Activated CD4-positive, alpha-beta T cell treated with anti-CD3 and anti-CD28 coated beads, Interleukin-2, amount 10 ng/mL, durations not matched to agents 24 days and 14 days (primary cell): ENCODE data around the gene TRAF5. TPM values are rescaled to one million over a fixed set of nuclear protein-coding genes. Genes with fewer than 3 reads are reported as not detected.
"Not testable (repeated sequence)": the region's sequence is repeated elsewhere in the genome, so short reads cannot be mapped to it uniquely, and the experiment has no call there.

Source experiments
- DNase-seq: peaks from one replicate; pipeline ENCODE4 v3.0.0; 2022
- H3K27ac Mint-ChIP-seq: one replicate; pipeline ENCODE4 v1.8.0; 2022; ENCODE audit warnings: mild to moderate bottlenecking, mixed read lengths
- H3K27me3 Mint-ChIP-seq: one replicate; pipeline ENCODE4 v1.8.0; 2022; ENCODE audit warnings: mixed read lengths
- H3K36me3 Mint-ChIP-seq: one replicate; pipeline ENCODE4 v1.8.0; 2022; ENCODE audit warnings: low read depth, mild to moderate bottlenecking, mixed read lengths
- H3K4me1 Mint-ChIP-seq: one replicate; pipeline ENCODE4 v1.8.0; 2021; ENCODE audit warnings: mixed read lengths
- H3K4me3 Mint-ChIP-seq: one replicate; pipeline ENCODE4 v1.8.0; 2022; ENCODE audit warnings: mild to moderate bottlenecking, moderate library complexity, mixed read lengths
- H3K9me3 Mint-ChIP-seq: one replicate; pipeline ENCODE4 v1.8.0; 2021; ENCODE audit warnings: mixed read lengths
- intact Hi-C: fragments of 100-400 bp; cut with micrococcal nuclease; formaldehyde crosslinking; loops from one replicate; pipeline ENCODE4 v1.15.1; 2023
- total RNA-seq: library from RNA; stranded (reverse); gene quantifications from 2 replicates; pipeline ENCODE4 v1.2.3, GENCODE V29; 2022

Gene TRAF5
- total RNA-seq, 1 donor from 2014 or later, result 56.6 TPM

DNA sequence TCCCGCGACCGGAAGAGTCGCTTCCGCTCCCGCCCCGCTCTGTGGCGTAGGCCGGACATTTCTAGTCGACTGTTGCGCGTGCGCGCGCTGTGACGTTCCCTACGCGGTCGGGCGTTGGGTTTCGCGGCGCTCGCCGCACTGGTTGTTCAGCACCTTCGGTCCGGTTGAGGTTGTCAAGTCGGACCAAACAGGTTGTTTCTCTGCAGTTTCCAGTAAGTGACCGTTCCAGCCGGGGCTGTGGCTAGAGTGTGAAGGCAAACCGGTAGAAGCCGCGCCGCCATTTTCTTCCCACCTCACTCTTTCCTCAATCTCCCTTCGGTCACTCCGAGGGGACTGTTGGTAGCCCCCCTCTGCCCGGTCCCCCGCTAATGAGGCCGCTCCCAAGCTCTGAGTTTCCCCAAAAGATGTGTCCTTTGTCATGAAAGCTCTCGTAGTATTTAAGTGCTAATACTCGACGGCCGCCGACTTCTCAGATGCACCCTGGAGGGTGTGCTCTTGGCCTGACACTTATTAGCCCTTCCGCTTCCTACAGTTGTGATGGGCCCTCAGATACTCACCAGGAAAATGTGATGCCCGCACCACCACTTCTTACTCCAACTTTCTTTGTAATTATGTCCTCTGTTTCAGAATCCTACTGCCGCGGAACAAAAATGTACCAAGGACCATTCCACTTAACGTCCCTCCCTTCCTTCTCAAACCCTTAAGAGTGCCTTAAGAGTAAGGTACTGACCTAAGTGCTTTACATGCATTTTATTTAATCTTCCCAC, 56.3 kb downstream of the TRAF5 start:
- H3K4me3 Mint-ChIP-seq, result peak overlapping the region; percentile 80
- peaks cover 43% of the 10 kb centered on the region for H3K4me1 Mint-ChIP-seq
- peaks cover 20% of the 10 kb centered on the region for H3K36me3 Mint-ChIP-seq
- peak; percentile 95 for DNase-seq
- H3K9me3 Mint-ChIP-seq, result peaks cover 4% of the 10 kb centered on the region
- H3K27ac Mint-ChIP-seq, result peak overlapping the region; percentile 93
- H3K27me3 Mint-ChIP-seq, result peaks cover 6% of the 10 kb centered on the region
- intact Hi-C loops, result loop anchor here (1.0 to 5.0 kb wide), 6 partner anchors 34 to 194 kb away; partner anchors contain the start of genes RCOR3 and SLC30A1

- H3K36me3 Mint-ChIP-seq, result peaks cover 16% of the 10 kb centered on the region
- H3K27me3 Mint-ChIP-seq, result peaks cover 10% of the 10 kb centered on the region
- no peak overlapping the region for H3K27ac Mint-ChIP-seq
- no peak for DNase-seq
- H3K4me3 Mint-ChIP-seq, result no peak overlapping the region
- intact Hi-C loops, result loop anchor here (5.0 kb wide), 1 partner anchor 193 kb away; the partner anchor contains the start of gene SLC30A1
- peaks cover 36% of the 10 kb centered on the region for H3K4me1 Mint-ChIP-seq
- peaks cover 4% of the 10 kb centered on the region for H3K9me3 Mint-ChIP-seq
These were observed 57.9 kb downstream of the TRAF5 start for GRCh38 chr1:211384524-211384923.

DNA sequence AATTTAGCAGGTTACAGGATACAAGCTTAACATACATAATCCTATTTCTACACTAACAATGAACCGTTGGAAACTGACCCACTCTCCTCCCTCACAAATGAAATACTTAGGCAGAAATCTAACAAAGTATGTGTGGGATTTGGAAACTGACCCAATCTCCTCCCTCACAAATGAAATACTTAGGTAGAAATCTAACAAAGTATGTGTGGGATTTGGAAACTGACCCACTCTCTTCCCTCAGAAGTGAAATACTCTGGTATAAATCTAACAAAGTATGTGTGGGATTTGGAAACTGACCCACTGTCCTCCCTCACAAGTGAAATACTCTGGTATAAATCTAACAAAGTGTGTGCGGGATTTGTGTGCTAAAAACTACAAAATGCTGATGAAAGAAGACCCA, 60.3 kb downstream of the TRAF5 start:
- Mint-ChIP-seq H3K27me3 (peaks cover 14% of the 10 kb centered on the region), H3K36me3 (peaks cover 11% of the 10 kb centered on the region), H3K27ac (no peak overlapping the region), H3K4me3 (no peak overlapping the region), H3K4me1 (peaks cover 23% of the 10 kb centered on the region), H3K9me3 (peaks cover 3% of the 10 kb centered on the region)
- no peak for DNase-seq
- intact Hi-C loops, result no loop called here

DNA sequence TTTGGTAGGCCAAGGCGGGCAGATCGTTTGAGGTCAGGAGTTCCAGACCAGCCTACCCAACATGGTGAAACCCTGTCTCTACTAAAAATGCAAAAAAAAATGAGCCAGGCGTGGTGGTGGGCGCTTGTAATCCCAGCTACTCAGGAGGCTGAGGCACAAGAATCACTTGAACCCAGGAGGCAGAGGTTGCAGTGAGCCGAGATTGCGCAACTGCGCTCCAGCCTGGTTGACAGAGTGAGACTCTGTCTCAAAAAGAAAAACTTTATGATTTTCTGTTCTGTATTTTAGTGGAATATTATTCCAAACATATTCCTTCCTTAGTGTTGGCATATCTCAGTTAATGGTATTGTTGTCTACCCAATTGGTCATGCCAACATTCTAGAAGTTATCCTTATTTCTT, 64.2 kb downstream of the TRAF5 start:
- H3K4me1 Mint-ChIP-seq, H3K4me3 Mint-ChIP-seq, H3K36me3 Mint-ChIP-seq, DNase-seq, H3K9me3 Mint-ChIP-seq, H3K27ac Mint-ChIP-seq, intact Hi-C loops: not testable (repeated sequence)
- H3K27me3 Mint-ChIP-seq, result peaks cover 12% of the 10 kb centered on the region

DNA sequence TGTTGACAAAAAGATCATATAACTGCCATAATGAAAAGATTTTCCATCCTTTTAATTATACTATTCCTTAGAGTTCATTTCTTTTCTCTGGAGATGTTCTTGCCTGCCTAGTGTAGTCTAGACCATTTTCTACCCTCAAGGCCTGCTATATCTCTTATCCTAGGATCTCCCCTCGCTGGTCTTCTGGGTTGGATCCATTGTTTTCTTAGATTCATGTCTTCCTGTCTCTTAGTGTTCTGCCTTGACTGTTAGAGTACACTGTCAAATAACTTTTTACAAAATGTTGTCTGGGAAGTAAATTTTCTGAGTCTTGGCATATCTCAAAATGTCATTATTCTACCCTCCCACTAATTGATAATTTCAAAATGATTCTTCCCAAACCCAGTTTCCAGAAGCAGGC, 66.6 kb downstream of the TRAF5 start:
- Mint-ChIP-seq H3K4me1 (no peaks in the 10 kb centered on the region), H3K27me3 (peaks cover 7% of the 10 kb centered on the region), H3K36me3 (peaks cover 9% of the 10 kb centered on the region), H3K27ac (no peak overlapping the region), H3K4me3 (no peak overlapping the region), H3K9me3 (no peaks in the 10 kb centered on the region)
- intact Hi-C loops, result no loop called here
- DNase-seq, result no peak

DNA sequence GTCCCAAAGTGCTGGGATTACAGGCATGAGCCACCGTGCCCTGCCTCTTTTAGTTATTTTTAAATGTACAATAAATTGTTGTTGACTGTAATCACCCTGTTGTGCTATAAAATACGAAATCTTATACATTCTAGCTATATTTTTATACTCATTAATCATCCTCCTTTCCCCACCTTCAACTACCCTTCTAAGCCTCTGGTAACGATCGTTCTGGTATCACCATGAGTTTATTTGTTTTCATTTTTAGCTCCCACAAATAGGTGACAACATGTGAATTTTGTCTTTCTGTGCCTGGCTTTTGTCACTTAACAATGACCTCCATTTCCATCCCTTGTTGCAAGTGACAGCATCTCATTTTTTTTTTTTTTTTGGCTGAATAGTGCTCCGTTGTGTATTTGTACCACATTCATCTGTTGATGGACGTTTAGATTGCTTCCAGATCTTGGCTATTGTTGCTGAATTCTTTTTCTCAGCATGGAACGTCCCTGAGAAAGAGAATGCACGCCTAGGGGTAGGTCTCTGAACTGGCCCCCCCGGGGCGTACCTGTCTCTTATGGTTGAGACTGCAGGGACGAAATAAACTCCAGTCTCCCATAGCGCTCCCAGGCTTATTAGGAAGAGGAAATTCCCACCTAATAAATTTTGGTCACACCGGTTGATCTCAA, 71.8 kb downstream of the TRAF5 start:
- H3K27ac Mint-ChIP-seq, H3K9me3 Mint-ChIP-seq, H3K4me3 Mint-ChIP-seq, H3K36me3 Mint-ChIP-seq, H3K4me1 Mint-ChIP-seq, DNase-seq, H3K27me3 Mint-ChIP-seq, intact Hi-C loops: not testable (repeated sequence)

- H3K9me3 Mint-ChIP-seq, H3K4me1 Mint-ChIP-seq, H3K4me3 Mint-ChIP-seq, H3K27me3 Mint-ChIP-seq, H3K27ac Mint-ChIP-seq, intact Hi-C loops, DNase-seq: not testable (repeated sequence)
- H3K36me3 Mint-ChIP-seq, result peaks cover 16% of the 10 kb centered on the region
These were observed 73.3 kb downstream of the TRAF5 start for GRCh38 chr1:211399851-211400393.

GRCh38 chr1:211401751-211402150, 75.1 kb downstream of the TRAF5 start:
- H3K4me1 Mint-ChIP-seq, H3K27ac Mint-ChIP-seq, intact Hi-C loops, DNase-seq, H3K4me3 Mint-ChIP-seq, H3K27me3 Mint-ChIP-seq: not testable (repeated sequence)
- Mint-ChIP-seq H3K36me3 (peaks cover 27% of the 10 kb centered on the region), H3K9me3 (peaks cover 12% of the 10 kb centered on the region)

- H3K4me3 Mint-ChIP-seq, H3K27me3 Mint-ChIP-seq, DNase-seq: not testable (repeated sequence)
These were observed 79.5 kb downstream of the TRAF5 start for GRCh38 chr1:211406086-211406485.

GRCh38 chr1:211407749-211408148, 81.1 kb downstream of the TRAF5 start:
- DNase-seq, result peak; percentile 60
- Mint-ChIP-seq H3K4me3 (peak overlapping the region; percentile 28), H3K9me3 (peaks cover 14% of the 10 kb centered on the region), H3K36me3 (peaks cover 33% of the 10 kb centered on the region)
- intact Hi-C loops, H3K4me1 Mint-ChIP-seq, H3K27ac Mint-ChIP-seq, H3K27me3 Mint-ChIP-seq: not testable (repeated sequence)

More at GRCh38 chr1:211406086-211406485, 79.5 kb downstream of the TRAF5 start:
- intact Hi-C loops, H3K27ac Mint-ChIP-seq, H3K4me1 Mint-ChIP-seq: not testable (repeated sequence)
- Mint-ChIP-seq H3K9me3 (peaks cover 17% of the 10 kb centered on the region), H3K36me3 (peaks cover 32% of the 10 kb centered on the region)

DNA sequence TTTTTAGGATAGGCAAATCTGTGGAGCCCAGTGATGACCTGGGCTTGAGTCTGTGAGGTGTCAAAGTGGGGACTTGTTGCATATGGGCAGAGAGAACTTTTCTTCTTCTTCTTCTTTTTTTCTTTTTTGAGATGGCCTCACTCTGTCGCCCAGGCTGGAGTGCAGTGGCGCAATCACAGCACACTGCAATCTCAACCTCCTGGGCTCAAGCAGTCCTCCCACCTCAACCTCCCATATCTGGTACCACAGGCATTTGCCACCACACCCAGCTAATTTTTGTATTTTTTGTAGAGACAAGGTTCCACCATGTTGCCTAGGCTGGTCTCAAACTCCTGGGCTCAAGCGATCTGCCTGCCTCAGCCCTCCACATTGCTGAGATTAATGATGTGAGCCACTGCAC, 85.0 kb downstream of the TRAF5 start:
- intact Hi-C loops, result no loop called here
- DNase-seq, result no peak
- Mint-ChIP-seq H3K9me3 (peaks cover 16% of the 10 kb centered on the region), H3K36me3 (peaks cover 14% of the 10 kb centered on the region), H3K27me3 (peaks cover 12% of the 10 kb centered on the region), H3K27ac (no peak overlapping the region), H3K4me1 (peaks cover 13% of the 10 kb centered on the region), H3K4me3 (no peak overlapping the region)

DNA sequence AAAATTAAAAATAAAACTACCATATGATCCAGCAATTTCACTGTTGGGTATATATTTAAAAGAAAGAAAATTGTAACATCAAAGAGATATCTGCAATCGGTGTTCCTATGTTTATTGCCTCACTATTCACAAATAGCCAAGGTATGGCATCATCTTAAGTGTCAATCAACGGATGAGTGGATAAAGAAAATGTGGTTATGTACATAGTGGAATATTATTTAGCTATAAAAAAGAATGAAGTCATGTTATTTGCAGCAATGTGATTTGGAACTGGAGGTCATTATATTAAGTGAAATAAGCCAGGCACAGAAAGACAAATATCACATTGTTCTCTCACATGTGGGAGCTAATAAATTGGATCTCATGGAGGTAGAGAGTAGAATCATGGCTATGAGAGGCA, 89.1 kb downstream of the TRAF5 start:
- H3K36me3 Mint-ChIP-seq, result peaks cover 5% of the 10 kb centered on the region
- peaks cover 9% of the 10 kb centered on the region for H3K27me3 Mint-ChIP-seq
- no peak for DNase-seq
- peak overlapping the region; percentile 62 for H3K27ac Mint-ChIP-seq
- peaks cover 12% of the 10 kb centered on the region for H3K9me3 Mint-ChIP-seq
- peak overlapping the region; percentile 67 for H3K4me3 Mint-ChIP-seq
- intact Hi-C loops, result loop anchor here (2.0 kb wide), 2 partner anchors 33 to 93 kb away; no protein-coding TSS in a partner anchor
- peaks cover 19% of the 10 kb centered on the region for H3K4me1 Mint-ChIP-seq

GRCh38 chr1:211416246-211416627, 89.6 kb downstream of the TRAF5 start:
- Mint-ChIP-seq H3K4me3 (peak overlapping the region; percentile 67), H3K4me1 (peaks cover 21% of the 10 kb centered on the region), H3K9me3 (peaks cover 12% of the 10 kb centered on the region), H3K27ac (peak overlapping the region; percentile 62)
- DNase-seq, result peak; percentile 76
- intact Hi-C loops, result loop anchor here (2.0 kb wide), 2 partner anchors 33 to 93 kb away; no protein-coding TSS in a partner anchor
- H3K36me3 Mint-ChIP-seq, H3K27me3 Mint-ChIP-seq: not testable (repeated sequence)
